ENCODE measurements around the gene UPF3B. TPM values are rescaled to one million over a fixed set of nuclear protein-coding genes. Genes with fewer than 3 reads are reported as not detected.
A peak's percentile ranks its signal among the peaks of the same experiment; 100 is the strongest.
"Not testable (repeated sequence)": the region's sequence is repeated elsewhere in the genome, so short reads cannot be mapped to it uniquely, and the experiment has no call there.

UPF3B gene
- total RNA-seq, 1 donor from 2014 or later: 3.7 TPM

- ATAC-seq: not testable (repeated sequence)
Measured at GRCh38 chrX:119821703-119822102, 31.1 kb downstream of the UPF3B start.

DNA sequence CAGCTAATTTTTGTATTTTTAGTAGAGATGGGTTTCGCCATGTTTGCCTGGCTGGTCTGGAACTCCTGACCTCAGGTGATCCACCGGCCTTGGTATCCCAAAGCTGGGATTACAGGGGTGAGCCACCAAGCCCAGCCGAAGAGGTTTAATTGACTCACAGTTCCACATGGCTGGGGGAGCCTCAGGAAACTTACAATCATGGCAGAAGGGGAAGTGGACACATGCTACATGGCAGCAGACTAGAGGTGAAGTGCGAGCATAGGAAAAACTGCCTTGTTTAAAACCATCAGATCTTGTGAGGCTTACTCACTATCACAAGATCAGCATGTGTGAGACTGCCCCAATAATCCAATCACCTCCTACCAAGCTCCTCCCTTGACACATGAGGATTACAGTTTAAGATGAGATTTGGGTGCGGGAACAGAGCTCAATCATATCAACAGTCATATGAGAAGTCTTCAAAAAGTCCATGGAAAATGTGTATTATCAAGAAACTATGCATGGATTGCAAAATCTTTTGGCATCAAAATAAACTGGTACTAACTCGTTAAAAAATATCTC is 35.6 kb downstream of the UPF3B start:
- ATAC-seq: no peak

- peak; percentile 71 for ATAC-seq
Measured at GRCh38 chrX:119816300-119816699, 36.5 kb downstream of the UPF3B start.

DNA sequence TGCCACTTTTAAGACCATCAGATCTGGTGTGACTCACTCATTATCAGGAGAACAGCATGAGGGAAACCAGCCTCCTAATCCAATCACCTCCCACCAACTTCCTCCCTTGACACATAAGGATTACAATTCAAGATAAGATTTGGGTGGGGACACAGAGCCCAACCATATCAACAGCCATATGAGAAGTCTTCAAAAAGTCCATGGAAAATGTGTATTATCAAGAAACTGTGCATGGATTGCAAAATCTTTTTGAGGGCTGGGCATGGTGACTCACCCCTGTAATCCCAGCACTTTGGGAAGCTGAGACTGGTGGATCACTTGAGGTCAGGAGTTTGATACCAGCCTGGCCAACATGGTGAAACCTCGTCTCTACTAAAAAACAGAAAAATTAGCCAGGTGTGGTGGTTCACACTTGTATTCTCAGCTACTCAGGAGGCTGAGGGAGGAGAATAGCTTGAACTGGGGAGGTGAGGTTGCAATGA is 43.5 kb downstream of the UPF3B start:
- no peak for ATAC-seq

- not testable (repeated sequence) for ATAC-seq
Measured at GRCh38 chrX:119808461-119808860, 44.3 kb downstream of the UPF3B start.

DNA sequence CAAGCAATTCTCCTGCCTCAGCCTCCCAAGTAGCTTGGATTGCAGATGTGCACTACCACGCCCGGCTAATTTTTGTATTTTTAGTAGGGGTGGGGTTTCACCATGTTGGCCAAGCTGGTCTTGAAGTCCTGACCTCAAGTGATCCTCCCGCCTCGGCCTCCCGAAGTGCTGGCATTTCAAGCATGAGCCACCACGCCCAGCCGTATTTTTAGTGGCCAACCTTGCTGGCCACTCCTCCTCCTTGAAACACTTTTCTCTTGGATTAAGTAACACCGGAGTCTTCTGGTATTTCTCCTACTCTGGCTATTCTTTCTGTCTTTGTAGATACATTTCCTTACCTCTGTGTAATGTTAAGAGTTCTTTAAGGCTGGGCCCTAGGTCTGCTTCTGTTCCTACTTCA is 50.2 kb downstream of the UPF3B start:
- no peak for ATAC-seq

GRCh38 chrX:119801253-119802221 is 51.2 kb downstream of the UPF3B start:
- ATAC-seq: no peak

GRCh38 chrX:119791437-119792231 is 61.1 kb downstream of the UPF3B start, which contains the start of gene RPL39:
RPL39 (minus strand) TSS chrX:119791630; CDS start chrX:119791576, 54 bp downstream.
- ATAC-seq: peak; percentile 93

DNA sequence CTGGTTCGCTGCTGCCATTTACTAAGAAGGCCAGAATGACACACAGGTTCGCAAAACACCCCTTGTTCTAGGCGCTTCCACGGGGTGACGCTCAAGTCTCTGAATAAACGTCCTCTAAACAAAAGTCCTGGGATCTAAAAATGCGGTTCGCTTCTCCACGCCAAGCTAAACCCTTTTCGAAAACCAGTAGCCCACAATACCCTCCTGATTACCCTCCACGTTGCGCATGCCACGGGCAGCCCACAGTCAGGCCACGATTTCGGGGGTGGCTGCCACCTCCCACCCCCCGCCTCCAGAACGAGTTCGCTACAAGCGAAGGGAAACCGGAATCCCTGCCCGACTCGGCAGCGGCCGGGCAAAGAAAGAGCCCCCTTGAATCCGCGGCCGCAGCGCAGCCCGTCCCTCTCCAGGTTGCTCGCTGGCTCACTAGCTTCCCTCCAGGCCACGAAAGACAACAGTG is 61.8 kb downstream of the UPF3B start:
- peak; percentile 24 for ATAC-seq

DNA sequence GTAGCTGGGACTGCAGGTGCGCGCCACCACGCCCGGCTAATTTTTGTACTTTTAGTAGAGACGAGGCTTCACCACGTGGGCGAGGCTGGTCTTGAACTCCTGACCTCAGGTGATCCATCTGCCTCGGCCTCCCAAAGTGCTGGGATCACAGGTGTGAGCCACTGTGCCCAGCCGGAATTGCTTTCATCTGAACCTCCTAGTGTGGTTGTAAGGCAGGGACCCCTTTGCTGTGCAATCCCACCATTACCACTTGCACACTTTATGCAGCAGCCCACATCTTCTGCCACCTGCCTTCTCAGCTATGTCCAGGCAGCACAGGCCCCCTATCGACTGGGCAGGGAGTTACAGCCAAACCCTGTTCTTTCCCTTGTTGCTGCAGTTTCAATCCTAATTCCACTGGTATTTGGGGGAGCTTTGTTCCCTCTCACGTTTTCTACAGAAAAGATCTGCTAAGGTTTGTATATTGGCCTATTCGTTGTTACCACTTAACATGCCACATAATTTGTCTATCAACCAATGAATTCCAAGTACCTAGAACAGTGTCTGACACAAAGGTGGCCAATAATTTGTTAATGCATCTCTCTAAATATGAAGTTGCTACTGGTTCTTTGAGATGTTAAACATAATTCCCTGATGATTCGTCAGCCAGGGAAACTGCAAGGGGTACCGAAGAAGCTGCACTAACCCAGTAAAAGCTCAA is 67.9 kb downstream of the UPF3B start:
- peak; percentile 33 for ATAC-seq

Other genes starting within 250 kb of the UPF3B start
- gene NKRF, start 246.5 kb downstream of the UPF3B start, total RNA-seq: 7.5 TPM
- gene SEPTIN6, start 159.8 kb downstream of the UPF3B start, total RNA-seq: 5.1 TPM
- not detected for gene SOWAHD, start 94.4 kb downstream of the UPF3B start, total RNA-seq
- gene RPL39, start 61.3 kb downstream of the UPF3B start, total RNA-seq: 2,055 TPM
- 8.2 TPM for gene RNF113A, start 18.8 kb upstream of the UPF3B start, total RNA-seq
- gene NDUFA1, start 18.9 kb upstream of the UPF3B start, total RNA-seq: 84.3 TPM
- gene AKAP14, start 42.9 kb upstream of the UPF3B start, total RNA-seq: not detected
- gene NKAP, start 90.8 kb upstream of the UPF3B start, total RNA-seq: 3.9 TPM
- not detected for gene RHOXF2B, start 224.7 kb upstream of the UPF3B start, total RNA-seq

Data from esophagus mucosa (tissue), 1 donor.